NCI-H1092 treated with DMSO at 0.1 percent for 48 hours (cell line): ENCODE data around the gene ICAM5.
"Not testable (repeated sequence)": the region's sequence is repeated elsewhere in the genome, so short reads cannot be mapped to it uniquely, and the experiment has no call there.

Source experiments
- DNase-seq: peaks from one replicate; lab custom pipeline; 2025; lab: John Stamatoyannopoulos, UW

ICAM5 gene, protein sequence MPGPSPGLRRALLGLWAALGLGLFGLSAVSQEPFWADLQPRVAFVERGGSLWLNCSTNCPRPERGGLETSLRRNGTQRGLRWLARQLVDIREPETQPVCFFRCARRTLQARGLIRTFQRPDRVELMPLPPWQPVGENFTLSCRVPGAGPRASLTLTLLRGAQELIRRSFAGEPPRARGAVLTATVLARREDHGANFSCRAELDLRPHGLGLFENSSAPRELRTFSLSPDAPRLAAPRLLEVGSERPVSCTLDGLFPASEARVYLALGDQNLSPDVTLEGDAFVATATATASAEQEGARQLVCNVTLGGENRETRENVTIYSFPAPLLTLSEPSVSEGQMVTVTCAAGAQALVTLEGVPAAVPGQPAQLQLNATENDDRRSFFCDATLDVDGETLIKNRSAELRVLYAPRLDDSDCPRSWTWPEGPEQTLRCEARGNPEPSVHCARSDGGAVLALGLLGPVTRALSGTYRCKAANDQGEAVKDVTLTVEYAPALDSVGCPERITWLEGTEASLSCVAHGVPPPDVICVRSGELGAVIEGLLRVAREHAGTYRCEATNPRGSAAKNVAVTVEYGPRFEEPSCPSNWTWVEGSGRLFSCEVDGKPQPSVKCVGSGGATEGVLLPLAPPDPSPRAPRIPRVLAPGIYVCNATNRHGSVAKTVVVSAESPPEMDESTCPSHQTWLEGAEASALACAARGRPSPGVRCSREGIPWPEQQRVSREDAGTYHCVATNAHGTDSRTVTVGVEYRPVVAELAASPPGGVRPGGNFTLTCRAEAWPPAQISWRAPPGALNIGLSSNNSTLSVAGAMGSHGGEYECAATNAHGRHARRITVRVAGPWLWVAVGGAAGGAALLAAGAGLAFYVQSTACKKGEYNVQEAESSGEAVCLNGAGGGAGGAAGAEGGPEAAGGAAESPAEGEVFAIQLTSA

DNA sequence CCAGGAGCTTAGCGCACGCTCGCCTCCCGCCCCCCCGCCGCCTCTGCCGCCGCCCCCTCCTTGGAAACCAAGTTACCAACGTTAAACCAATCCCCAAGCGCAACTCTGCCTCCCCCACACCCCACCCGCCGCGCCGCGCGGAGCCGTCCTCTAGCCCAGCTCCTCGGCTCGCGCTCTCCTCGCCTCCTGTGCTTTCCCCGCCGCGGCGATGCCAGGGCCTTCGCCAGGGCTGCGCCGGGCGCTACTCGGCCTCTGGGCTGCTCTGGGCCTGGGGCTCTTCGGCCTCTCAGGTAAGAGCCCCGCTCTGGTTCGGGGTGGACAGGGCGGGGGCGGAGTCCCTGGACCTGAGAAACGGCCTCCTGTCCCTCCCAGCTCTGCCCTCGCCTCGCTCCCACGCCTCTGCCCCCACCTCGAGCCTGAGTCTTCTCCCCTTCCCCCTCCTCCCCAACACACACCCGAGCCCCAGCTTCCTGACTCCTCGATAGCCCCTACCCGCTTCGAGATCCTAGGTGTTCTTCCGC is at the start of gene ICAM5:
ICAM5 (plus strand) TSS at position 117 of the 521 bp plus-strand sequence; CDS start at position 209, 92 bp downstream.
- peak; percentile 29 for DNase-seq

DNA sequence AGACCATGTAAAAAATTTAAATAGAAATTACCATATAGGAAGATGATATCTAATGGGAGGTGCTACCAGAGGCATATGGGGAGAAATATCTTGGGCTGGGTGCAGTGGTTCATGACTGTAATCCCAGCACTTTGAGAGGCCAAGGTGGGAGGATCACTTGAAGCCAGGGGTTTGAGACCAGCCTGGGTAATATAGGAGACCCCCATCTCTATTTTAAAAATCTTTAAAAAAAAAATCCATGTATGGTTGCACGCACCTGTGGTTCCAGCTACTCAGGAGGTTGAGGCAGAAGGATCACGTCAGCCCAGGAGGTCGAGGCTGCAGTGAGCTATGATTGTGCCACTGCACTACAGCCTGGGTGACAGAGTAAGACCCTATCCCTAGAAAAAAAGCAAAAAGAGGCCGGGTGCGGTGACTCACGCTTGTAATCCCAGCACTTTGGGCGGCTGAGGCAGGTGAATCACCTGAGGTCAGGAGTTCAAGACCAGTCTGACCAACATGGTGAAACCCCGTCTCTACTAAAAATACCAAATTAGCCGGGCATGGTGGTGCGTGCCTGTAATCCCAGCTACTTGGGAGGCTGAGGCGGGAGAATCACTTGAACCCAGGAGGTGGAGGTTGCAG is 47.8 kb upstream of the ICAM5 start:
- DNase-seq, result not testable (repeated sequence)

DNA sequence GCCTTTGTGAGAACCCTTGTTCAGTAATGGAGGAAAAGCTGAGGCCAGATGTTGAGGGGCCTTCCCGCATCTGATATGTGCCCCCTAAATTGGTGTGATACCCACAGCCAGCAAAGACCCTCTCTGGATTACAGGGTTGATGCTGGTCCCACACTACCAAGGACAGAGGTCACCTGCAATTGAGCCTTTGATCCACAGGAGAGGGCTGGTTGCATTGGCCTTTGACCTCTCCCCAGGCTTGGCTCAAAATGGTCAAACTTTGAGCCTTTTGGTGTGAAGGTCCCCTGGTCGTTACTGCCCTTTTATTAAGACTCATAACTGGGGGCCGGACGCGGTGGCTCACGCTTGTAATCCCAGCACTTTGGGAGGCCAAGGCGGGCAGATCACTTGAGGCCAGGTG is 46.1 kb upstream of the ICAM5 start:
- no peak for DNase-seq

DNA sequence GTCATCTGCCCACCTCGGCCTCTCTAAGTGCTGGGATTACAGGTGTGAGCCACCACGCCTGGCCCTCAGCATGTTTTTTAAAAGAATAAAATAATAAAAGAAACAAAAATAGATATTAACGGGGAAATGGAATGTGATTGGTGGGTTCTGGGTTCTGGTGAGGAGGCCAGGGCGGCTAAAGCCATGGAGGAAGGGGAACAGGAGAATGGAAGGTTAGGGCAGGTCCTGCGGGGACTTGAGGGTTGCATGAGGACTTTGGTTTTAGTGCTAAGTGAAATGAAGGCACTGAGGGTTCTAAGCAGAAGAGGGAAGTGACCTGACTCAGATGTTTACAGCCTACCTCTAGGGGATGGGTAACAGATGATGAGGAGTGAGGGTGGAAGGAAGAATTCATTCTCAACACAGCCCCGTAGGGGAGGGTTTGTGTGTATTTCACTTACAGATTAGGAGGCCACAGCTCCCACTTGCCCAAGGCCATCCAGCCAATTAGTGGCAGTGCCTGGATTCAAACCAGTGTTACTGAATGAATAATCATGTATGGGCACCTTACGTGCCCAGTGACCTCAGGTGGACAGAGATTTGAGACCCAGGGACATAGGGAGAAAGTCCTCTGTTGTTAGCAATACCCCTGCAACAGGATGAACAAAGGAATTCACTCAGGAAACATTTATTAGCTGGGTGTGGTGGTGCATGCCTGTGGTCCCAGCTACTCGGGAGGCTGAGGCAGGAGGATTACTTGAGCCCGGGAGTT is 44.4 kb upstream of the ICAM5 start:
- no peak for DNase-seq

DNA sequence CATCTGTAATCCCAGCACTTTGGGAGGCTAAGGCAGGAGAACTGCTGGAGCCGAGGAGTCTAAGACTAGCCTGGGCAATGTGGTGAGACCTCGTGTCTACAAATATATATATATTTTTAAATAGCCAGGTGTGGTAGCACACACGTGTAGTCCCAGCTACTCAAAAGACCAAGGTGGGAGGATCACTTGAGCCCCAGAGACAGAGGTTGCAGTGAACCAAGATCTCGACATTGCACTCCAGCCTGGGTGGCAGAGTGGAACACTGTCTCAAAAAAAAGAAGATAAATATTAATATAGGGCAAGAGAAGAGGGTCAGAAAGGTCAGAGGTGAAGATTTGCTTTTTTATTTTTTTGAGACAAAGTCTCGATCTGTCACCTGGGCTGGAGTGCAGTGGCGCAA is 43.2 kb upstream of the ICAM5 start:
- no peak for DNase-seq

DNA sequence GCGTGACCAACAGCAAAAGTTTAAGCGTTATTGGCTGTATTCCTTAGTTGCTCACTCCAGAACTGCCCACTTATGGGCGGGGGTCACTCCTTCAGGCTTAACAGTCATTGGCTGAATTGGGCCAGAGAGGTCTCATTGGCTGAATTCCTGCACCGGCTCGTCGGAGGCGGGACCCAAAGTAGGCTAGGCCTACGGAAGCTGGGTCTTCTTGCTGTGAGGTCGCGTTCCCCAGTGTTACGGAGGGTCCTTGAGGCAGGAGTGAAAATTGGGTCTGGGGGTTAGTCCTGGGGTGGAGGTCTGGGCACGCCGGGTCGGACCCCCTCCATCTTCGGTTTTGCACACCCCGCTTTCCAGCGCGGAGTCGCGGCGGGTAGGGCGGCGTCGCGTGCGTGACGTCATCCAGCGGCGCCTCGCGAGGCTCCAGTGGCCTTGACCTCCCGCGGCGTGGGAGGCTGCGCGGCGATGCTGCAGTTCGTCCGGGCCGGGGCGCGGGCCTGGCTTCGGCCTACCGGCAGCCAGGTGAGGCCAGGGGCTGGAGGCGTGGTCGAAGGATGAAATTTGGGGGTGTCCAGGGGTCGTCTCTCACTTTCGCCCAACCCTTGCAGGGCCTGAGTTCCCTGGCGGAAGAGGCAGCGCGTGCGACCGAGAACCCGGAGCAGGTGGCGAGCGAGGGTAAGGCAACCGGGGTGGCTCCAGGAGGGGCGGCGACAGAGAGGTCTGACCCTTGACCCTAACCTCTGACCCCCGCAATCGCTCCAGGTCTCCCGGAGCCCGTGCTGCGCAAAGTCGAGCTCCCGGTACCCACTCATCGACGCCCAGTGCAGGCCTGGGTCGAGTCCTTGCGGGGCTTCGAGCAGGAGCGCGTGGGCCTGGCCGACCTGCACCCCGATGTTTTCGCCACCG is 37.7 kb upstream of the ICAM5 start, which contains the start of gene MRPL4:
MRPL4 (plus strand) TSS at position 423 of the 903 bp plus-strand sequence; CDS start at position 463, 40 bp downstream.
- peak; percentile 99 for DNase-seq

DNA sequence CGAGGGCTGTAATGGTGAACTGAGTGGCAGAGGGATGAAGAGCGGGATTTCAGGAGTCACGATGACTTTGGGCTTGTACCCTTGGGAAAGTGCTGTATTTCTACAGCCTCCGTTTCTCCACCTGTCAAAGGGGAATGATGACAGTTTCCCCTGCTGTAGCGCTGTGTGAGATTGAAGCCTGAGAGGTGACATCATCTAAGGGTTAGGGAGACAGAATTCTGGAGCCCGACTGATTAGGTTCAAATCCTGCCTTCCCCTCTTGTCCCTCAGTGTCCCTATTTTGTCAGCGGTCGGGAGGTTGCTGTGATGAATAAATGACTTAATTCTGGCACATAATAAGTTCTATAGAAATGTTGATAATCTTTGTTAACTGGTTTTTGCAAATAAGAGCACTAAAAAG is 37.0 kb upstream of the ICAM5 start:
- DNase-seq, result no peak

DNA sequence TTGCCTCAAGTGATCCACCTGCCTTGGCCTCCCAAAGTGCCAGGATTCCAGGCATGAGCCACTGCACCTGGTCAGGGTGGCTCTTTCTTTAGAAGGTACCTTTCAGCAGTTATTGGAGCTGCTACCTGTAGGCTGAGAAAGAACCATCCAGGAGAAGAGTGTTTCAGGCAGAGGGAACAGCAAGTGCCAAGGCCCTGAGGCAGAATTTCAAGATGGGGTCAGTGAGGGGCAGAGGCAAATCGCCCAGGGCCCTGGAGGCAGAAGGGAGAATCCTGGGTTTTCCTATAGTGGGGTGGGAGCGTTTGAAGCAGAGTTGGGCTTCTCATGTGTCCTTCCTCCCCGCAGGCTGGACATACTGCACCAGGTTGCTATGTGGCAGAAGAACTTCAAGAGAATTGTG is 35.5 kb upstream of the ICAM5 start:
- DNase-seq, result no peak

DNA sequence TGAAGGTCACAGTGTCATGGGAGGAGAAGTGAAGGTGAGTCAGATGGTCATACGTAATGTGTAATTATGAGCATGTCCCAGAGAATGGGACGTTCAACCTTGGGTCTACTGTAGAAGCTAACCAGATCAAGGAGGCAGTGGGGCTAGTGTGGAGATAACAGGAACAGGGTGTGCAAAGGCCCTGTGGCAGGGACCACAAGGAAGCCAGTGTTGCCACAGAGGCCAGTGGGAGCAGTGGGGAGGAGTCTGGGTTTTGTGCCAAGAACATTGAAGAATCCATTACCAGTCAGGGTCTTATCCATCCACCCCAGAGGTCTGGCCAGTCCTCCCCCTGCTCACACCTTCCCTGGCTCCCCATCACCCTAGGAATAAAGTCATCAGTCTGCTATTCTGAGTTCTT is 34.4 kb upstream of the ICAM5 start:
- no peak for DNase-seq

DNA sequence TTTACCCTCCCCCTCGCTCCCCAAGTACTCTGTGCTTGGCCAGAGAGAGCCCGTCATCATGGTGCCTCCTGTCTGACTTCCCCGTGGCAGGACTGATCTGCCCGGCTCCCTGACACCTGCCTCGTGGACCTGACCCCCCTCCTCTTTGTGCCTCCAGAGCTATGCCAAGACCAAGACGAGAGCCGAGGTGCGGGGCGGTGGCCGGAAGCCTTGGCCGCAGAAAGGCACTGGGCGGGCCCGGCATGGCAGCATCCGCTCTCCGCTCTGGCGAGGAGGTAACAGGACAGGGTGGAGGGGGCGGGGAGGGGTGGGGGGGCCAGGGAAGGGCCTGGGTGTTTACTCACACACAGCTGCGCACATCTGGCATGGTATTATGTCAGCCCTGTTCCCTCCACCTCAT is 33.2 kb upstream of the ICAM5 start:
- DNase-seq, result no peak

DNA sequence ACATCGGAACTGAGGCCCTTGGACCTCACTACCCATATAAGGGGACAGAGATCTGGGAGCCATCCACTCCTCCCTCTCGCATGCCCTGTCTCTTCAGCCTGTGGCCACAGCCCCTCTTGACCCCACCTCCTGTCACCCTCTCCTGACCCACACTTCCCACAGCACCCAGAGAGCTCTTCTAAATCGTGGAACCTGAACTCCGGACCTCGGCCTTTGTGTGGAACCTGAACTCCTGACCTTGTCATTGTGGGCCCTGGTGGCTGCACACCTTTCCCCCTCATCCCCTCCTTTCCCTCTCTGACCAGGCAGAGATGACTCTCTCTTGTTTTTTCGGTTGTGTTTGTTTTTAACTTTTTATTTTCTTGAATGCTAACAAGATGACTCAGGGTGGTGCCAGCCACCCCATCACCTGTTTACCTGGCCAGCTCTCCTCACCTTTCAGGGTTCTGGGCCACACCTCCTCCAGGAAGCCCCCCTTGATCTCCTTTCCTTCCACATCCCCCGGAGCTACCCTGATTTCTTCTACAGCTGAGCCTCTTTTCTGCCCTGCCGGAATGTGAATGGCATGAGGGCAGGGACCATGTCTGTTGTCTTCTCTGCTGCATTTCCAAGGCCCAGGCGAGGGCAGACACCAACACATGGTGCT is 32.7 kb upstream of the ICAM5 start:
- DNase-seq, result no peak

DNA sequence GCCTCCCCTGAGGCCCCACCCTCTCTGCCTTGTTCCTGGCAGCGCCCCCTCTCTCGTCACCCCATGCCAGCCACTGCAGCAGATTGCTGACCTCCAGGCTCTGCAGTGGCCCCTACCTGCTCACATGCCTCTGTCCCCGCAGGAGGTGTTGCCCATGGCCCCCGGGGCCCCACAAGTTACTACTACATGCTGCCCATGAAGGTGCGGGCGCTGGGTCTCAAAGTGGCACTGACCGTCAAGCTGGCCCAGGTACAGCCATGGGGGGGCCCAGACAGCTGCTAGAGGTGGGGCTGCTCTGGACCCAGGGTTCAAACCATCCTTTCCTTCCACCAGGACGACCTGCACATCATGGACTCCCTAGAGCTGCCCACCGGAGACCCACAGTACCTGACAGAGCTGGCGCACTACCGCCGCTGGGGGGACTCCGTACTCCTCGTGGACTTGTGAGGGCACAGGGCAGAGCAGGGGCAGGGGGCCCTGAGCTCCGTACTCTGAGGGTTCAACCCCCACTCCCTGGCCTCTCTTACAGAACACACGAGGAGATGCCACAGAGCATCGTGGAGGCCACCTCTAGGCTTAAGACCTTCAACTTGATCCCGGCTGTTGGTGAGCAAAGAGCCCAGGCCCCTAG is 31.6 kb upstream of the ICAM5 start:
- no peak for DNase-seq

DNA sequence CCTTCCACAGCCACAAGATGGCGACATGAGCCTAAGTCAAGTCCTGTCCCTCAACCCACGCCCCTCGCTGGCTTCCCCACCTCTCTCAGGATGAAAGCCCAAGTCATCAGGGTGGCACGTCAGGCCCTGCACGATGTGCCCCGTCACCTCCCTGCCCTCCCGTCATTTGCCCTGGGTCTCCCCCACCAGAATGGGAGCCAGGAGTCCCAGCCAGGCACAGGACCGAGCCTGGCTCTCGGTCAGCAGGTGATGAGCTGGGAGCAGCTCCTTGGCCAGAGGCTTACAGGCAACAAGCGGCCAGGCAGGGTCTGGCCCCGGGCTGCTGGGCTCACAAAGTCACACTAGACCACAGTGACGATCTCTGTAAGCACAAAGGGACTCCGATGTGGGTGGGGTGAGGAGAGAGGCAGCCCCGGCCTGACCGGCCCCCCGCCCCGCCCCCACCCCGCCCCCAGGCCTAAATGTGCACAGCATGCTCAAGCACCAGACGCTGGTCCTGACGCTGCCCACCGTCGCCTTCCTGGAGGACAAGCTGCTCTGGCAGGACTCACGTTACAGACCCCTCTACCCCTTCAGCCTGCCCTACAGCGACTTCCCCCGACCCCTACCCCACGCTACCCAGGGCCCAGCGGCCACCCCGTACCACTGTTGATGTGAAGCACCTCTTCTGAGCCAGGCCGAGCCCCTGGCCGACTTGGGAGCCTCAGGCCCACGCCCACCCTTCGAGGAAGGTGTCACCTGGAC is 30.4 kb upstream of the ICAM5 start:
- DNase-seq, result peak; percentile 64

DNA sequence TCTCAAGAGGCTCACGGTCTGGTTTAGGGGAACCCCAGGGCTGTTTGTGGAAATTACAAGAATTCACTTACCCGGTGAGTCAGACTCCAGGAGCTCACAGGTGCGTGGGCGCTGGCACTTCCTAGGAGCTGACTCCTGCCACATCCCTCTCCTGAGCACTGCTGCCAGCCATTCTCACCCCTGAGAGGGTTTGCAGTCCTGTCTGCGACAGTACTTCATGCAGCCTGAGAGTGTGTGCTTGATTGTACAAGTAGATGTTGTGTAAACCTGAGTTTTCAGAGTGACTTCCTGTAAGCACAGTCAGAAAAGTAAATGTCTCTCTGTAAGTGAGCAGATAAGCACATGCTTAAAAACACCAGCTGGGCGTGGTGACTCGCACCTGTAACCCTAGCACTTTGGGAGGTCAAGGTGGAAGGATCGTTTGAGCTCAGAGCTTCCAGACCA is 29.6 kb upstream of the ICAM5 start:
- DNase-seq, result no peak

DNA sequence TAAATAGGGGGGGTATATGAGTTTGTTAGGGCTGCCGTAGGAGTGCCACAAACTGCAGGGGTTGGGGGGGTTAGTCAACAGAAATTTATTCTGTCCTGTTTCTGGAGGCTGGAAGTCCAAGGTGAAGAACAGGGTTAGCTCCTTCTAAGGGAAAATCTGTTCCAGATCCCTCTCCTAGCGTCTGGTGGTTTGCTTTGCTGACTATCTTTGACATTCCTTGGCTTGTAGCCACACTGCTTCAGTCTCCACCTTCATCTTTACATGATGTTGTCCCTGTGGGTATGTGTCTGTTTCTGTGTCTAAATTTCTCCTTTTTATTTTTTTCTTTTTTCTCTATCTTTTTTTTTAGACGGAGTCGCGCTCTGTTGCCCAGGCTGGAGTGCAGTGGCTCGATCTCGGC is 27.0 kb upstream of the ICAM5 start:
- DNase-seq, result no peak

DNA sequence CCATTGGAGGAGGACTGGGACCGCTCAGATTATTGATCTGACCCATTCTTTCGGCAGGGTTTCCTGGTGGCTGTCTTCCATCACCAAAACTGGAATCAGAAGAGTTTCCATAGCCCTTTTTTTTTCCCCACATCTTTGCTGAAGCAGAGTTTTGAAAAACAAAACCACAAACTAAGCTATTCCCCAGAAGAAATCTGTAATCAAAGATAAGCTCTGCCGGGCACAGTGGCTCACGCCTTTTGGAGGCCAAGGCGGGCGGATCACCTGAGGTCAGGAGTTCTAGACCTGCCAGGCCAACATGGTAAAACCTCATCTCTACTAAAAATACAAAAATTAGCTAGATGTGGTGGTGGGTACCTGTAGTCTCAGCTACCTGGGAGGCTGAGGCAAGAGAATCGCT is 23.0 kb upstream of the ICAM5 start:
- DNase-seq, result no peak

DNA sequence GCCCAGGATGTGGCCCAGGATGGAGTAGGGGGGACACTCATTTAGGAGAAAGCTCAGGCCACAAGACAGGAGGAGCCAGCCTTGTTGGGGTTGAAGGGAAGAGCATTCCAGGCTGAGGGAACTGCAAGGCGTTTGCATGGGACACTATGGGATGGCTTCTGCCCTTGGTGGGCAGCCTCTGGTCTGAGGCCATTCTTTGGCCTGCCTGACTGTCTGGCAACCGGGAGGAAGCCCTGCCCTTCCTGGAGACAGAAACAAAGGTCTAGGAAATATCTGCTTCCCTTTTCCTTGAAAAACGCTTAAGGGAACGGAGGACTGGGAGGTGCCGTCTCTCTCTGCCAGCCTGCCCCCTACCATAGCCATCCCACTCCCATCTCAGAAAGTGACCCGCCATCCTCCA is 21.7 kb upstream of the ICAM5 start:
- DNase-seq, result no peak

DNA sequence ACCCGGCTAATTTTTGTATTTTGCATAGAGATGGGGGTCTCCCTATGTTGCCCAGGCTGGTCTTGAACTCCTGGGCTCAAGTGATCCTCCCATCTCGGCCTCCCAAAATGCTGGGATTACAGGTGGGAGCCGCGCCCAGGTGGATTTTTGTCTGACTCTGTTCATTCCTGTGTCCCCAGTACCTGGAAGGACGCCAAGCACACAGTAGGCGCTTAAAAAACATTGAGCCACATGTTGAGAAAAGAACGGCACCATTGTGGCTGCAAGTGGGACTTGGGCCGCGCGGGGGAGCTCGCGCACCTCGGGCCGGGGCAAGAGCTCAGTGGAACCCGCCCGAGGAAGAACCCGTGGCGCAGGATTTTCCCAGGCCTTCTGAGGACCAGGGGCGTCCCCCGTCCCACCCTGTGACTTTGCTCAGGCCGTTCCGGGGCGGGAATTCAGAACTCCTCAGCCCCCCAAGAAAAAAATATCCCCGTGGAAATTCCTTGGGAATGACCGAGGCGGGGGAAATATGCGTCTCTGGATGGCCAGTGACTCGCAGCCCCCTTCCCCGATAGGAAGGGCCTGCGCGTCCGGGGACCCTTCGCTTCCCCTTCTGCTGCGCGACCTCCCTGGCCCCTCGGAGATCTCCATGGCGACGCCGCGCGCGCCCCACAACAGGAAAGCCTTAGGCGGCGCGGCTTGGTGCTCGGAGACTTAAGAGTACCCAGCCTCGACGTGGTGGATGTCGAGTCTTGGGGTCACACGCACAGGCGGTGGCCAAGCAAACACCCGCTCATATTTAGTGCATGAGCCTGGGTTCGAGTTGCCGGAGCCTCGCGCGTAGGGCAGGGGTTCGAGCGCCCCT is 20.2 kb upstream of the ICAM5 start:
- DNase-seq, result peak; percentile 53
